ENCODE results near the gene ARHGAP33. TPM values are rescaled to one million over a fixed set of nuclear protein-coding genes. Genes with fewer than 3 reads are reported as not detected.

Gene ARHGAP33
- total and polyA plus RNA-seq, 10 of the 15 experiments (the other 5 are each of a cell fraction or from before 2014, with no cell fraction given): 0.05 to 22.9 (median 2.3) TPM; not detected in 1

DNA sequence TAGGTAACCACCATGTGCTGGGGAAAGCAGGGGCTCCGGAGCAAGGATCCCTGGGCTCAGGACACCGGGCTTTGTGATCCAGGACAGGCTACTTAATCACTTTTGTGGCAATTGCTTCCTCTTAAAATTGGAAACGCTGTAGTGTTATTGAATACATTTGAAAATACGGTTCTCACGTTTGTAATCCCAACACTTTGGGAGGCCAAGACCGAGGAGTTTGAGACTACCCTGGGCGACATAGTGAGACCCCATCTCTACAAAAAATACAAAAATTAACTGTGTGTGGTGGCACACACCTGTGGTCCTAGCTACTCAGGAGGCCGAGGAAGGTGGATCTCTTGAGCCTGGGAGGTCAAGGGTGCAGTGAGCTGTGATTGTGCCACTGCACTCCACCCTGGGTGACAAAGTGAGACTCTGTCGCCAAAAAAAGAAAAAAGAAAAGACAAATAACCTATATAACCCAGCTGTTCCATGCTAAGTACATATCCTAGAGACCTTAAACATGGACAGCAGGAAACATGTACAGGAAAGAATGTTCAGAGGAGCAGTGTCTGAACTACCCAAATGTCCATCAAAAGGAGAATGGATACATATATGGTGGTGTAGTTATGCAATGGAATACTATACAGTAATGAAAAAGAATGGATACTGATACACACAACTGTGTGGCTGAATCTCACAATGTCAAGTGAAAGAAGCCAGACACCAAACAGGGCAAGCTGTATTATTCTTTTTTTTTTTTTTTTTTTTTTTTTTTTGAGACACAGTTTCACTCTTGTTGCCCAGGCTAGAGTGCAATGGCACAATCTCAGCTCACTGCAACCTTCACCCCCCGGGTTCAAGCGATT is 37.9 kb downstream of the ARHGAP33 start:
- in situ Hi-C loops (cut with MboI) (no loop called here), intact Hi-C loops (cut with micrococcal nuclease; ENCODE audit: unreplicated experiment) (no loop called here)
- ChIA-PET RAD21 (ENCODE audit: unreplicated experiment) (interaction anchor here (0.6 kb wide), 1 partner anchor 66 kb away, joined by 3 read pairs; no protein-coding TSS in a partner anchor), CTCF (interaction anchor here (1.8 kb wide), 1 partner anchor 120 kb away, joined by 7 read pairs; no protein-coding TSS in a partner anchor), POLR2A (no interaction called here), SMC1A (ENCODE audit: uncharacterized antibody, unreplicated experiment) (no interaction called here)
- Histone ChIP-seq H4K20me1 (ENCODE audit: control insufficient read depth, insufficient read depth) (no peaks in the 10 kb centered on the region), H3K79me2 (ENCODE audit: control insufficient read depth, insufficient read depth, low read length) (no peaks in the 10 kb centered on the region), H3K27me3 (replicated peaks in 1 of 2; ENCODE audit: control insufficient read depth in 2 of 2, insufficient read depth in 2 of 2, low read length in 1 of 2) (0 out of 4 replicates have a peak, but pooled peaks cover 0 to under 1% of the 10 kb centered on the region in 2 experiments), H3K27ac (ENCODE audit: control insufficient read depth, insufficient read depth) (no peak overlapping the region), H3K36me3 (ENCODE audit: control insufficient read depth in 2 of 2, insufficient read depth in 2 of 2, low read length in 1 of 2) (no peaks in the 10 kb centered on the region), H3K9ac (ENCODE audit: control insufficient read depth, insufficient read depth, low read length) (no peak overlapping the region), H3K4me2 (ENCODE audit: control insufficient read depth, insufficient read depth) (no peak overlapping the region), H2AFZ (ENCODE audit: control insufficient read depth, low read depth, low read length) (no peak overlapping the region), H3K4me3 (no peak overlapping the region), H3K9me3 (replicated peaks; ENCODE audit: control insufficient read depth, insufficient read depth, low read length) (no peaks in the 10 kb centered on the region), H3K4me1 (ENCODE audit: control insufficient read depth, insufficient read depth, low read length) (no peaks in the 10 kb centered on the region)
- ATAC-seq (no peak), FAIRE-seq (no peak), DNase-seq (ENCODE audit: low read depth, low spot score) (no peak)
- BruUV-seq (replicated peaks): no TSS peak
- WGBS (ENCODE audit: insufficient coverage, insufficient replicate concordance, low lambda C conversion rate, missing lambda C conversion rate): 47% methylated on average over 11 of the region's 11 CpGs
- TF ChIP-seq EED (IDR thresholded peaks at IDR 0.05; ENCODE audit: low read depth) (no peak), IKZF1 (conservative IDR thresholded peaks at IDR 0.05) (no peak), POLR2AphosphoS5 (IDR thresholded peaks at IDR 0.05; ENCODE audit: low read length) (no peak), RFX5 (IDR thresholded peaks at IDR 0.05; ENCODE audit: low read depth, low read length) (no peak)
- TF ChIP-seq, protein P1, sequence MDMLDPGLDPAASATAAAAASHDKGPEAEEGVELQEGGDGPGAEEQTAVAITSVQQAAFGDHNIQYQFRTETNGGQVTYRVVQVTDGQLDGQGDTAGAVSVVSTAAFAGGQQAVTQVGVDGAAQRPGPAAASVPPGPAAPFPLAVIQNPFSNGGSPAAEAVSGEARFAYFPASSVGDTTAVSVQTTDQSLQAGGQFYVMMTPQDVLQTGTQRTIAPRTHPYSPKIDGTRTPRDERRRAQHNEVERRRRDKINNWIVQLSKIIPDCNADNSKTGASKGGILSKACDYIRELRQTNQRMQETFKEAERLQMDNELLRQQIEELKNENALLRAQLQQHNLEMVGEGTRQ (IDR thresholded peaks at IDR 0.05; ENCODE audit: borderline replicate concordance, low read depth, low read length): no peak
- TF ChIP-seq, protein P2, sequence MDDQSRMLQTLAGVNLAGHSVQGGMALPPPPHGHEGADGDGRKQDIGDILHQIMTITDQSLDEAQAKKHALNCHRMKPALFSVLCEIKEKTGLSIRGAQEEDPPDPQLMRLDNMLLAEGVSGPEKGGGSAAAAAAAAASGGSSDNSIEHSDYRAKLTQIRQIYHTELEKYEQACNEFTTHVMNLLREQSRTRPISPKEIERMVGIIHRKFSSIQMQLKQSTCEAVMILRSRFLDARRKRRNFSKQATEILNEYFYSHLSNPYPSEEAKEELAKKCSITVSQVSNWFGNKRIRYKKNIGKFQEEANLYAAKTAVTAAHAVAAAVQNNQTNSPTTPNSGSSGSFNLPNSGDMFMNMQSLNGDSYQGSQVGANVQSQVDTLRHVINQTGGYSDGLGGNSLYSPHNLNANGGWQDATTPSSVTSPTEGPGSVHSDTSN (IDR thresholded peaks at IDR 0.05; ENCODE audit: insufficient replicate concordance, low read depth, low read length): no peak
- TF ChIP-seq, protein P3, sequence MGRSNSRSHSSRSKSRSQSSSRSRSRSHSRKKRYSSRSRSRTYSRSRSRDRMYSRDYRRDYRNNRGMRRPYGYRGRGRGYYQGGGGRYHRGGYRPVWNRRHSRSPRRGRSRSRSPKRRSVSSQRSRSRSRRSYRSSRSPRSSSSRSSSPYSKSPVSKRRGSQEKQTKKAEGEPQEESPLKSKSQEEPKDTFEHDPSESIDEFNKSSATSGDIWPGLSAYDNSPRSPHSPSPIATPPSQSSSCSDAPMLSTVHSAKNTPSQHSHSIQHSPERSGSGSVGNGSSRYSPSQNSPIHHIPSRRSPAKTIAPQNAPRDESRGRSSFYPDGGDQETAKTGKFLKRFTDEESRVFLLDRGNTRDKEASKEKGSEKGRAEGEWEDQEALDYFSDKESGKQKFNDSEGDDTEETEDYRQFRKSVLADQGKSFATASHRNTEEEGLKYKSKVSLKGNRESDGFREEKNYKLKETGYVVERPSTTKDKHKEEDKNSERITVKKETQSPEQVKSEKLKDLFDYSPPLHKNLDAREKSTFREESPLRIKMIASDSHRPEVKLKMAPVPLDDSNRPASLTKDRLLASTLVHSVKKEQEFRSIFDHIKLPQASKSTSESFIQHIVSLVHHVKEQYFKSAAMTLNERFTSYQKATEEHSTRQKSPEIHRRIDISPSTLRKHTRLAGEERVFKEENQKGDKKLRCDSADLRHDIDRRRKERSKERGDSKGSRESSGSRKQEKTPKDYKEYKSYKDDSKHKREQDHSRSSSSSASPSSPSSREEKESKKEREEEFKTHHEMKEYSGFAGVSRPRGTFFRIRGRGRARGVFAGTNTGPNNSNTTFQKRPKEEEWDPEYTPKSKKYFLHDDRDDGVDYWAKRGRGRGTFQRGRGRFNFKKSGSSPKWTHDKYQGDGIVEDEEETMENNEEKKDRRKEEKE (IDR thresholded peaks at IDR 0.05): no peak
- TF ChIP-seq, protein P4, sequence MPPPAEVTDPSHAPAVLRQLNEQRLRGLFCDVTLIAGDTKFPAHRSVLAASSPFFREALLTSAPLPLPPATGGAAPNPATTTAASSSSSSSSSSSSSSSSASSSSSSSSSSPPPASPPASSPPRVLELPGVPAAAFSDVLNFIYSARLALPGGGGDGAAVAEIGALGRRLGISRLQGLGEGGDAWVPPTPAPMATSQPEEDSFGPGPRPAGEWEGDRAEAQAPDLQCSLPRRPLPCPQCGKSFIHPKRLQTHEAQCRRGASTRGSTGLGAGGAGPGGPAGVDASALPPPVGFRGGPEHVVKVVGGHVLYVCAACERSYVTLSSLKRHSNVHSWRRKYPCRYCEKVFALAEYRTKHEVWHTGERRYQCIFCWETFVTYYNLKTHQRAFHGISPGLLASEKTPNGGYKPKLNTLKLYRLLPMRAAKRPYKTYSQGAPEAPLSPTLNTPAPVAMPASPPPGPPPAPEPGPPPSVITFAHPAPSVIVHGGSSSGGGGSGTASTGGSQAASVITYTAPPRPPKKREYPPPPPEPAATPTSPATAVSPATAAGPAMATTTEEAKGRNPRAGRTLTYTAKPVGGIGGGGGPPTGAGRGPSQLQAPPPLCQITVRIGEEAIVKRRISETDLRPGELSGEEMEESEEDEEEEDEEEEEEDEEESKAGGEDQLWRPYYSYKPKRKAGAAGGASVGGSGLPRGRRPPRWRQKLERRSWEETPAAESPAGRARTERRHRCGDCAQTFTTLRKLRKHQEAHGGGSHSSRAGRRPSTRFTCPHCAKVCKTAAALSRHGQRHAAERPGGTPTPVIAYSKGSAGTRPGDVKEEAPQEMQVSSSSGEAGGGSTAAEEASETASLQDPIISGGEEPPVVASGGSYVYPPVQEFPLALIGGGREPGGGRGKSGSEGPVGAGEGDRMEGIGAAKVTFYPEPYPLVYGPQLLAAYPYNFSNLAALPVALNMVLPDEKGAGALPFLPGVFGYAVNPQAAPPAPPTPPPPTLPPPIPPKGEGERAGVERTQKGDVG (CRISPR knock-in tag; IDR thresholded peaks at IDR 0.05): no peak
- TF ChIP-seq, protein P5, sequence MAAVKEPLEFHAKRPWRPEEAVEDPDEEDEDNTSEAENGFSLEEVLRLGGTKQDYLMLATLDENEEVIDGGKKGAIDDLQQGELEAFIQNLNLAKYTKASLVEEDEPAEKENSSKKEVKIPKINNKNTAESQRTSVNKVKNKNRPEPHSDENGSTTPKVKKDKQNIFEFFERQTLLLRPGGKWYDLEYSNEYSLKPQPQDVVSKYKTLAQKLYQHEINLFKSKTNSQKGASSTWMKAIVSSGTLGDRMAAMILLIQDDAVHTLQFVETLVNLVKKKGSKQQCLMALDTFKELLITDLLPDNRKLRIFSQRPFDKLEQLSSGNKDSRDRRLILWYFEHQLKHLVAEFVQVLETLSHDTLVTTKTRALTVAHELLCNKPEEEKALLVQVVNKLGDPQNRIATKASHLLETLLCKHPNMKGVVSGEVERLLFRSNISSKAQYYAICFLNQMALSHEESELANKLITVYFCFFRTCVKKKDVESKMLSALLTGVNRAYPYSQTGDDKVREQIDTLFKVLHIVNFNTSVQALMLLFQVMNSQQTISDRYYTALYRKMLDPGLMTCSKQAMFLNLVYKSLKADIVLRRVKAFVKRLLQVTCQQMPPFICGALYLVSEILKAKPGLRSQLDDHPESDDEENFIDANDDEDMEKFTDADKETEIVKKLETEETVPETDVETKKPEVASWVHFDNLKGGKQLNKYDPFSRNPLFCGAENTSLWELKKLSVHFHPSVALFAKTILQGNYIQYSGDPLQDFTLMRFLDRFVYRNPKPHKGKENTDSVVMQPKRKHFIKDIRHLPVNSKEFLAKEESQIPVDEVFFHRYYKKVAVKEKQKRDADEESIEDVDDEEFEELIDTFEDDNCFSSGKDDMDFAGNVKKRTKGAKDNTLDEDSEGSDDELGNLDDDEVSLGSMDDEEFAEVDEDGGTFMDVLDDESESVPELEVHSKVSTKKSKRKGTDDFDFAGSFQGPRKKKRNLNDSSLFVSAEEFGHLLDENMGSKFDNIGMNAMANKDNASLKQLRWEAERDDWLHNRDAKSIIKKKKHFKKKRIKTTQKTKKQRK (IDR thresholded peaks at IDR 0.05; ENCODE audit: low read depth, low read length): no peak
